Choroid plexus epithelial cell (primary cell): ENCODE measurements around the gene PMF1.

Experiments used
- DNase-seq: peaks from one replicate; pipeline ENCODE4 v3.0.0-alpha.2; 2010; ENCODE audit warnings: low read depth
- H3K4me3 ChIP-seq: 2 replicates; pipeline ENCODE4 v1.5.1; 2011; ENCODE audit warnings: low read depth, mild to moderate bottlenecking, control low read depth, low read length, moderate library complexity
- TF ChIP-seq, protein P1 (sequence below): conservative IDR thresholded peaks from 2 replicates; pipeline ENCODE4 v1.5.1; 2011; ENCODE audit warnings: low read depth, mild to moderate bottlenecking, control low read depth, inconsistent platforms, low read length, moderate library complexity

The PMF1 gene

DNA sequence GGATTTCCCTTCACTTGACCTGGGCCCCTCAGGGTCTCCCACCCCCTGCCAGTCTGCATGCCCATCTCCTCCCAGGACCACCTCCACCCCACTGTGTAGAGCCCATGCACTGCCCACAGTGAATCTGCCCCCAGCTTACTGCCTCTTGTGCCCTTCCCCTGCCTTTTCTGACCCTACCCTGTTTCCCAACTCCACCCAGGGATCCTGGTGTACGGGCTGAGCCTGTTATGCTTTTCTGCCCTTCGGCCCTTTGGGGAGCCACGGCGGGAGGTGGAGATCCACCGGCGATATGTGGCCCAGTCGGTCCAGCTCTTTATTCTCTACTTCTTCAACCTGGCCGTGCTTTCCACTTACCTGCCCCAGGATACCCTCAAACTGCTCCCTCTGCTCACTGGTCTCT lies 73.3 kb downstream of the PMF1 start:
- H3K4me3 ChIP-seq = no peak overlapping the region
- TF ChIP-seq, protein P1, sequence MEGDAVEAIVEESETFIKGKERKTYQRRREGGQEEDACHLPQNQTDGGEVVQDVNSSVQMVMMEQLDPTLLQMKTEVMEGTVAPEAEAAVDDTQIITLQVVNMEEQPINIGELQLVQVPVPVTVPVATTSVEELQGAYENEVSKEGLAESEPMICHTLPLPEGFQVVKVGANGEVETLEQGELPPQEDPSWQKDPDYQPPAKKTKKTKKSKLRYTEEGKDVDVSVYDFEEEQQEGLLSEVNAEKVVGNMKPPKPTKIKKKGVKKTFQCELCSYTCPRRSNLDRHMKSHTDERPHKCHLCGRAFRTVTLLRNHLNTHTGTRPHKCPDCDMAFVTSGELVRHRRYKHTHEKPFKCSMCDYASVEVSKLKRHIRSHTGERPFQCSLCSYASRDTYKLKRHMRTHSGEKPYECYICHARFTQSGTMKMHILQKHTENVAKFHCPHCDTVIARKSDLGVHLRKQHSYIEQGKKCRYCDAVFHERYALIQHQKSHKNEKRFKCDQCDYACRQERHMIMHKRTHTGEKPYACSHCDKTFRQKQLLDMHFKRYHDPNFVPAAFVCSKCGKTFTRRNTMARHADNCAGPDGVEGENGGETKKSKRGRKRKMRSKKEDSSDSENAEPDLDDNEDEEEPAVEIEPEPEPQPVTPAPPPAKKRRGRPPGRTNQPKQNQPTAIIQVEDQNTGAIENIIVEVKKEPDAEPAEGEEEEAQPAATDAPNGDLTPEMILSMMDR = no peak
- DNase-seq = no peak
